Fibroblast of mammary gland (primary cell): ENCODE data around the gene RIPK1.
"Not testable (repeated sequence)": the region's sequence is repeated elsewhere in the genome, so short reads cannot be mapped to it uniquely, and the experiment has no call there.

ENCODE experiments used
- DNase-seq: peaks from one replicate; pipeline ENCODE4 v3.0.0-alpha.2; 2010; ENCODE audit warnings: low read depth
- H3K4me3 ChIP-seq: 2 replicates; pipeline ENCODE4 v1.5.1; 2011; ENCODE audit warnings: low read depth, mild to moderate bottlenecking, low read length, moderate library complexity; ENCODE audit not compliant: control insufficient read depth
- TF ChIP-seq, protein P1 (sequence below): conservative IDR thresholded peaks from 2 replicates; pipeline ENCODE4 v1.5.1; 2011; ENCODE audit warnings: low read depth, low read length, inconsistent platforms; ENCODE audit not compliant: control insufficient read depth, insufficient read depth

RIPK1 gene

DNA sequence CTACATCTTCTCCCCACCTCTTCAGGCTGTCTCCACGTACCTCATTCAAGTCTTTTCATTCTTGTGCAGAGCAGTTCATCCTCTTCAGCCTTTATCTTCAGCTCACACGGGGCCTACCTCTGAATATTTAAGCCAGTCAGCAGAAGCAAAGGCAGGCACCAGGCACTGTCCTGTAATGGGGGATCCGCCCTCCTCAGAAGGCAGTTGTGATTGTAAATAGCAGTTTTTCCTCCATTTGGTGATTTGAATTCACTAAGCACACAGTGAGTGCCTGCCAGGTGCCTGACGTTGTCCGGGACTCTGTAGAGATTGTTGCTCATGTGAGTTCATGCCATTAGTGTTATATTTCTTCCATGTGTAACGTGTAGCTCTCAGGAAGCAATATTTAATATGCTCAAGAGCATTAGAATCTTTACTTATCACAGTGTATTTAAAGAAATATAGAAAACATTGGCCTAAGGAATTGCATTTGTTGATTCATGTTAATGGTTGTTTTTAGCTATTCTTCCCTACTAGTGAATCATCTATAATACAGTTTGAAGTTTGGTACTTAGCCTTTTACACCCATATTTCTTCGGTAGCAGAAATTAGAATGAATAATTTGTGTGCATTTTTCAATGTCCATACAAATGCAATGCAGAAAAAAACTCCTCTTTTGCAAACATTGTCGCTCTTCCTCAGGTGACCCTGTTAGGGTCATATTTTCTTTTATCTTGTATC, 68.2 kb downstream of the RIPK1 start:
- H3K4me3 ChIP-seq: no peak overlapping the region
- no peak for DNase-seq
- TF ChIP-seq, protein P1, sequence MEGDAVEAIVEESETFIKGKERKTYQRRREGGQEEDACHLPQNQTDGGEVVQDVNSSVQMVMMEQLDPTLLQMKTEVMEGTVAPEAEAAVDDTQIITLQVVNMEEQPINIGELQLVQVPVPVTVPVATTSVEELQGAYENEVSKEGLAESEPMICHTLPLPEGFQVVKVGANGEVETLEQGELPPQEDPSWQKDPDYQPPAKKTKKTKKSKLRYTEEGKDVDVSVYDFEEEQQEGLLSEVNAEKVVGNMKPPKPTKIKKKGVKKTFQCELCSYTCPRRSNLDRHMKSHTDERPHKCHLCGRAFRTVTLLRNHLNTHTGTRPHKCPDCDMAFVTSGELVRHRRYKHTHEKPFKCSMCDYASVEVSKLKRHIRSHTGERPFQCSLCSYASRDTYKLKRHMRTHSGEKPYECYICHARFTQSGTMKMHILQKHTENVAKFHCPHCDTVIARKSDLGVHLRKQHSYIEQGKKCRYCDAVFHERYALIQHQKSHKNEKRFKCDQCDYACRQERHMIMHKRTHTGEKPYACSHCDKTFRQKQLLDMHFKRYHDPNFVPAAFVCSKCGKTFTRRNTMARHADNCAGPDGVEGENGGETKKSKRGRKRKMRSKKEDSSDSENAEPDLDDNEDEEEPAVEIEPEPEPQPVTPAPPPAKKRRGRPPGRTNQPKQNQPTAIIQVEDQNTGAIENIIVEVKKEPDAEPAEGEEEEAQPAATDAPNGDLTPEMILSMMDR: no peak

DNA sequence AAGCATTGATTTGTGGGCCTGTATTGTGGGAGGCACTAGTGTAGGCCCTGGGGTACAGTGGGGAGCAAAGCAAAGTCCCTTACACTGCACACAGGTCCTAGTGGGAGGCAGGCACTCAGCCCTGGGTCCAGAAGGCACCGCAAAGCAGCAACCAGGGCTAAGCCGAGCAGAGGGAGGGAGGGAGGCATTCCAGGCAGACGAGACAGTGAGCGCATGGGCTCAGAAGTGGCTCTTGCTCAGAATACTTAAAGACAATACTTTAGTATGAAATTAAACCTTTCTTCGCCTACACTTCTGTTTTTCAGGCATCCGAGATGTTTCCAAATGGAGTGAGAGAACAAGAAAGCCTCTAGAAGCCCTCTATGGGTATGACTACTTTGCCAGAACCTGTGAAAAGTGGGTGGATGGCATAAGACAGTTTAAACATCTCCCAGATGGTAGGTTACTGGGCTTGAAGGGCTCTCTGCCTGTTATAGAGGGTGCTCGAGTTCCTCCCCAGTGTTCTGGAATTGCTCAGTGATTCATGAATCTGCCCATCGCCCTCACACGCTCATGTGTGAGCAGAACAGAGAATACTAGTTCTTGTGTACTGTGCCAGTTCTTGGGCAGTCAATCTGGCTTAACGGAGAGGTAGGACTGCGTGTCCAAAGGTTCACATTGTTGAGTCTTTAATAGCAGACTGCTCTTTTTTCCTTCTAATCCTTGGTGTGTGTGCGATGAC, 68.9 kb downstream of the RIPK1 start:
- no peak for DNase-seq
- no peak overlapping the region for H3K4me3 ChIP-seq
- TF ChIP-seq, protein P1: no peak

DNA sequence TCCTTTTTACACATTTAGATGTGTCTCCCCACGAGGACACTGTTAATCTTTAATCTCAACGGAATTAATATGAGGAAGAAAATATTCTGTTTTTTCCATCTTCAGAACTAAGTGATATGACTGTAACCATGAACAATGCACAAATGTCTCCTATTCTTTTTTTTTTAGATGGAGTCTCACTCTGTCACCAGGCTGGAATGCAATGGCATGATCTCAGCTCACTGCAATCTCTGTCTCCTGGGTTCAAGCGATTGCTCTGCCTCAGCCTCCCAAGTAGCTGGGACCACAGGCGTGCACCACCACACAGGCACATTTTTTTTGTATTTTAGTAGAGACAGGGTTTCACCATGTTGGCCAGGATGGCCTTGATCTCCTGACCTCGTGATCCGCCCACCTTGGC, 69.6 kb downstream of the RIPK1 start:
- not testable (repeated sequence) for DNase-seq, H3K4me3 ChIP-seq

DNA sequence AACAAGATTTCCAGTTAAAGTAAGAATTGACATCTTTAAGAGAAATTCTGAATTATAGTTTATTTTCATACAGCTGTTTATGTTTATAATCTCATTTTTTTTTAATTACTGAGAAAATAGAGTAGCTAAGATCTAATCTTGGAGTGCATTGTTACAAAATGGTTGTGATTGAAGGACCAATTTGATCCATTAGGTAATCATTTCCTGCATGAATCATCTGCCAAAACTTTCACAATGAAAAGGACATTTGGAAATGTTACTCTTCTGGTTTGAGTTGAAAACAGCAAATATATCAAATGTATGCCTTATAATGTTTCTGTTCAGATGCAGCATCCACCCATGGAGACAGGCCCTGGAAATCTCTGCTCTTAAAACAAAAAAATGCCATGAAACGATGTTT, 70.0 kb downstream of the RIPK1 start:
- TF ChIP-seq, protein P1: no peak

DNA sequence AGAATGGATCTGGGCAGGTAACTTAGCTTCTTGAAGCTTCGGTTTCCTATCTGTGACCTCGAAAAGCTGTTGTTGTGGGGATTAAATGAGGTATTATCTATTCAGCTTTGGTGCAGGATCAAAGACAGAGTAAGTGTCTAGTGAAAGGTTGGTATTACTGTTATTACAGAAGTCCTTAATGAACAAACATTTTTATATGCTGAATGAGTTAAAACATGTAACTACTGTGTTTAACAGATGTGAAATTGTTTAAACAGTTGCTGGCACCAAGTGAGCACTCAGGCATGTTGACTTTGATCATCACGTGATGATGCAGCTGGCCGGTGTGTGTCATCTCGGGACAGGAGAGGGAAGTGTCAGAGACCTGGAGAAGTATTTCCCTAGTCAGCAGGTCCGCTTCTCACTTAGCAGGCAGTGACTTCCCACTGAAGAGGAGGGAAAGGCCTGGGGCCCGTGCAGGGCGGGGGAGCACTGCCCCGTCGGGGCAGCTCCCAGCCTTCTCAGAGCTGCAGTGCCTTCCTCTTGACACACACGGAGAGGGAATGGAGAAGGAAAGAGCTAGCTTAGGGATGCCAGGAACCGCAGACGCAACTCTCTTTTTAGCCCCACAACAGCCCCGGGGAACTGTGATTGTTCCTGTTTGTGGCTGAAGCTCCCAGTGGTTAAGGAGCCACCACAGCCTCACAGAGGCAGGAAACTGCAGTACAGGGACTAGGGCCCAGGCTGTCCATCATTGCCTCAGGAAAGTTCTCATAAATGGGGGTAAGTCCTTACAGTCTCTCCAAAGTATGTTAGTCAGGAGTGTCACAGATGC, 71.0 kb downstream of the RIPK1 start:
- DNase-seq: peak; percentile 85
- TF ChIP-seq, protein P1: no peak
- no peak overlapping the region for H3K4me3 ChIP-seq

More for the DNA sequence above, 70.0 kb downstream of the RIPK1 start:
- H3K4me3 ChIP-seq: no peak overlapping the region
- peak; percentile 57 for DNase-seq

DNA sequence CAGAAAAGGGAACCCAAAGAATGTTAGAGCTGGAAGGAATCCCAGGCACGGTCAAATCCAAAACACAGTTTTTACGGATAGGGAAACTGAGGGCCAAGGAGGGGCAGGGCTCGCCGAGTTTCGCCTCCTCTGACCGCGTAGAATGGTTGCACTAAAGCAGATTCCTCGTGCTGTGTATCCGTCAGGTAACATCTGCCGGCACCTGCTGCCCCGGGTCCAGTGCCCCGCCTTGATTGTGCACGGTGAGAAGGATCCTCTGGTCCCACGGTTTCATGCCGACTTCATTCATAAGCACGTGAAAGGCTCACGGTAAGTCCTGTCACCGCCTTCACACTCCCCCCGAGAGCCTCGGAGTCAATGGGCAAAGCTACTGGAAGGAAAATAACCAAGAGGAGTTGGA, 71.9 kb downstream of the RIPK1 start:
- DNase-seq: no peak
- no peak overlapping the region for H3K4me3 ChIP-seq
- TF ChIP-seq, protein P1: no peak

DNA sequence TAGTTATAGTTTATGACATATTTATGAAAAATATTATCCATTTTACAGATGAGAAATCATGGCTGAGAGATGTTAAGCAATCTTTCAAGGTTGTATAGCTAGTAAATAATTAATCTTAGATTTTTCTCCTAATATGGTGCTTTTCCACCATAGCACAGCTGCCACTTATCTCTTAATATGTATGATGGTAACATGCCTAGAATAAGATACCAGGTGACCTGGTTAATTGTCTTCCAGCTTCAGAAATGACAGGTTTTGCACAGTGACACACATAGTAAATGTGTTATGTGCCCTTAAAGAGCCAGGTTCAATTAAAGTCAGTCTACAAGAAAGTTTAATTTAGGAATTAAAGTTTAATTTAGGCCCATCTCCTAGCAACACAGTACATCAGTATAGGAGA, 74.2 kb downstream of the RIPK1 start:
- no peak for DNase-seq
- TF ChIP-seq, protein P1: no peak
- H3K4me3 ChIP-seq: no peak overlapping the region
